Colonic mucosa (tissue), 4 donors: ENCODE data around the gene CSF1R. TPM values are rescaled to one million over a fixed set of nuclear protein-coding genes. Genes with fewer than 3 reads are reported as not detected.
"Not testable (repeated sequence)": the region's sequence is repeated elsewhere in the genome, so short reads cannot be mapped to it uniquely, and the experiment has no call there.

Source experiments
- DNase-seq: peaks from one replicate; pipeline ENCODE4 v3.0.0-alpha.2; 2020
- H3K27ac ChIP-seq: fragments of 200-600 bp; one replicate; pipeline ENCODE4 v1.8.0; 2021
- H3K27me3 ChIP-seq: fragments of 200-600 bp; one replicate; pipeline ENCODE4 v1.8.0; 2021
- H3K36me3 ChIP-seq: fragments of 200-600 bp; one replicate; pipeline ENCODE4 v1.8.0; 2021
- H3K4me1 ChIP-seq: fragments of 200-600 bp; one replicate; pipeline ENCODE4 v1.8.0; 2021; ENCODE audit warnings: mild to moderate bottlenecking
- H3K4me3 ChIP-seq: fragments of 200-600 bp; one replicate; pipeline ENCODE4 v1.8.0; 2021
- H3K9ac ChIP-seq, 2 donors: one replicate each; pipeline ENCODE4 v1.7.0; 2013; ENCODE audit warnings: control low read depth in 2 of 2, low read depth in 2 of 2, low read length in 2 of 2
- H3K9me3 ChIP-seq: fragments of 200-600 bp; one replicate; pipeline ENCODE4 v1.8.0; 2021
- intact Hi-C: fragments of 100-400 bp; cut with DNase I; formaldehyde crosslinking; loops from one replicate; pipeline ENCODE4 v1.14.1; 2022
- total RNA-seq, 2 donors: library from RNA; stranded (reverse); fragmentation: NEBNext Ultra II Directional in 1 of 2; extraction: Animal tissue kit (Norgen Biotek cat#: 25700) in 1 of 2; gene quantifications; one replicate each; pipeline ENCODE4 v1.2.1, GENCODE V29; 2021
- TF ChIP-seq, protein P1 (sequence below): fragments of 200-600 bp; IDR thresholded peaks from one replicate; pipeline ENCODE4 v1.8.0; 2022; ENCODE audit warnings: antibody characterized with exemption, mild to moderate bottlenecking
- donor health status: healthy.
- donor health status: DM: no; HTN: no; CAD: no.
- donor health status: DM: no; HTN: no; CAD: no.

CSF1R gene
- total RNA-seq, 2 donors from 2014 or later = 7.2 to 26.1 TPM

DNA sequence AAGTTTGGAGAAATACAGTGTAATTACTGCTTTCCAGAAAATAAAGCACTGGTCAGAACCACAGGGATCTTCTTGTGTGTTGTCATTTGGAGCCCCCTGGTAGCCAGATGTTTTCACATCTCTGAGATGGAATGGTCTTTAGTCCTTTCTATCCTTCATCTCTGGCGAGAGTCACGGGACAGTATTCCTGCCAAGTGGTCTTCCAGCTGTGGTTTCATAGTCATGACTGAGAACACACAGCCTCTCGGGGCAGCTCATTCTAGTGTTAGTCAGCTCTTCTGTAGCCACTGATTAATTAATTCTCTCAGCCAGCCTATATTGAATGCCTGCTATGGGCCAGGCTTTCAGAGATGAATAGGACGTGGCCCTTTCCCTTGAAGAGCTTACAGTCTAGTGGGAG is 51.7 kb downstream of the CSF1R start:
- TF ChIP-seq, protein P1, sequence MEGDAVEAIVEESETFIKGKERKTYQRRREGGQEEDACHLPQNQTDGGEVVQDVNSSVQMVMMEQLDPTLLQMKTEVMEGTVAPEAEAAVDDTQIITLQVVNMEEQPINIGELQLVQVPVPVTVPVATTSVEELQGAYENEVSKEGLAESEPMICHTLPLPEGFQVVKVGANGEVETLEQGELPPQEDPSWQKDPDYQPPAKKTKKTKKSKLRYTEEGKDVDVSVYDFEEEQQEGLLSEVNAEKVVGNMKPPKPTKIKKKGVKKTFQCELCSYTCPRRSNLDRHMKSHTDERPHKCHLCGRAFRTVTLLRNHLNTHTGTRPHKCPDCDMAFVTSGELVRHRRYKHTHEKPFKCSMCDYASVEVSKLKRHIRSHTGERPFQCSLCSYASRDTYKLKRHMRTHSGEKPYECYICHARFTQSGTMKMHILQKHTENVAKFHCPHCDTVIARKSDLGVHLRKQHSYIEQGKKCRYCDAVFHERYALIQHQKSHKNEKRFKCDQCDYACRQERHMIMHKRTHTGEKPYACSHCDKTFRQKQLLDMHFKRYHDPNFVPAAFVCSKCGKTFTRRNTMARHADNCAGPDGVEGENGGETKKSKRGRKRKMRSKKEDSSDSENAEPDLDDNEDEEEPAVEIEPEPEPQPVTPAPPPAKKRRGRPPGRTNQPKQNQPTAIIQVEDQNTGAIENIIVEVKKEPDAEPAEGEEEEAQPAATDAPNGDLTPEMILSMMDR = no peak
- H3K27ac ChIP-seq = no peak overlapping the region
- H3K27me3 ChIP-seq = no peaks in the 10 kb centered on the region
- no peaks in the 10 kb centered on the region for H3K9me3 ChIP-seq
- intact Hi-C loops = no loop called here
- H3K9ac ChIP-seq = no peak overlapping the region
- H3K4me1 ChIP-seq = no peaks in the 10 kb centered on the region
- H3K4me3 ChIP-seq = no peak overlapping the region
- no peak for DNase-seq
- H3K36me3 ChIP-seq = peaks cover 23% of the 10 kb centered on the region

DNA sequence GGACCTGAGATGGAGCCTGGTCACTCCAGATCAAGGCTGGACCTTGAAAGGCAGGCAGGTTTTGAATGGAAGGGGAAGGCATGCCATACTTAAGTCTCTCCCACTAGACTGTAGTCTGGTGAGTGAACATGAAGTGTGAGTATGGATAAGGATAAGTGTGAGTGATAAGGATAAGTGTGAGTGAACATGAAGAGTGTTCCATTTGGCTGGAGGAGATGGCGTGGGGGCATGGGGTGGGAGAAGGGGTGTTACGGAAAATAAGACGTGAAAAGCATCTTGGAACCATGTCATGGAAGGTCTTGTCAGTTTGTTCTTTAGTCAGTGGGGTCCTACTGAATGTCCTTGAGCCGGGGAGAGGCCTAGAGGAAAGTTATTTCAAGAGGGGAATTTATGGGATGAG is 53.0 kb downstream of the CSF1R start:
- Histone ChIP-seq H3K4me3 (no peak overlapping the region), H3K9ac (no peak overlapping the region), H3K27me3 (no peaks in the 10 kb centered on the region), H3K4me1 (no peaks in the 10 kb centered on the region), H3K27ac (no peak overlapping the region), H3K9me3 (no peaks in the 10 kb centered on the region), H3K36me3 (peaks cover 26% of the 10 kb centered on the region)
- intact Hi-C loops = no loop called here
- no peak for DNase-seq
- TF ChIP-seq, protein P1 = no peak

DNA sequence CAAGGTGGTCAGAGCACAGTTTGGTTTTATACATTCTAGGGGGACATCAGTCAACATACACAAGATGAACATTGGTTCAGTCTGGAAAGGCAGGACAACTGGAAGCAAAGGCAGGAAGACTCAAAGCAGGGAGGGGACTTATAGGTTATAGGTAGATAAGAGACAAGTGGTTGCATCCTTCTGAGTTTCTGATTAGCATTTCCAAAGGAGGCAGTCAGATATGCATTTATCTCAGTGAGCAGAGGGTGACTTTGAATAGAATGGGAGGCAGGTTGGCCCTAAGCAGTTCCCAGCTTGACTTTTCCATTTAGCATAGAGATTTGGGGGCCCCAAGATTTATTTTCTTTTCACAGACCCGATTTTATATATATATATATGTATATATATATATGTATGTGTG is 58.3 kb downstream of the CSF1R start:
- H3K4me1 ChIP-seq, H3K27ac ChIP-seq, H3K27me3 ChIP-seq, H3K9ac ChIP-seq, intact Hi-C loops, H3K4me3 ChIP-seq, H3K9me3 ChIP-seq, DNase-seq: not testable (repeated sequence)
- H3K36me3 ChIP-seq = peaks cover 34% of the 10 kb centered on the region

DNA sequence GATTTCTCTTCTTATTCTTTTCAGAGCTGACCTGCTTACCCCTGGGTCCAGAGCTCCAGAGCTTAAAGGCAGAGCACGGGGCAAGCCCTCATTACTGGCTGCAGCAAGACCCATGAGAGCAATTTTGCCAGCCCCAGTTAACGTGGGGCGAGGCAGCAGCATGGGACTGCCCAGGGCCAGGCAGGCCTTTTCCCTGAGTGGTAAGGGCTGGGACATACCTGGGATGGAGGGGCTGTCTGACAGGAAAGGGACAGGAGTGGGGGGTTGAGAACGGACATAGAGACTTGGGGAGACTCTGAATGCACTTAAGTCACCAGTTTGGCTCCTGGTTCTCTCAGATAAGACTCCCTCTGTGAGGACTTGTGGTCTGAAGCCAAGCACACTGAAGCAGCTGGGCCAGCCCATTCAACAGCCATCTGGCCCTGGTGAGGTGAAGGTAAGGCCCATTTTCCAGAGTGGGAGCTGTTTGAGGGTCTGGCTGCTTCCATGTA is 59.6 kb downstream of the CSF1R start:
- H3K9me3 ChIP-seq = no peaks in the 10 kb centered on the region
- intact Hi-C loops = no loop called here
- no peak for DNase-seq
- H3K4me3 ChIP-seq = no peak overlapping the region
- TF ChIP-seq, protein P1 = no peak
- H3K4me1 ChIP-seq = no peaks in the 10 kb centered on the region
- peaks cover 23% of the 10 kb centered on the region for H3K36me3 ChIP-seq
- no peaks in the 10 kb centered on the region for H3K27me3 ChIP-seq
- no peak overlapping the region for H3K27ac ChIP-seq
- no peak overlapping the region for H3K9ac ChIP-seq

DNA sequence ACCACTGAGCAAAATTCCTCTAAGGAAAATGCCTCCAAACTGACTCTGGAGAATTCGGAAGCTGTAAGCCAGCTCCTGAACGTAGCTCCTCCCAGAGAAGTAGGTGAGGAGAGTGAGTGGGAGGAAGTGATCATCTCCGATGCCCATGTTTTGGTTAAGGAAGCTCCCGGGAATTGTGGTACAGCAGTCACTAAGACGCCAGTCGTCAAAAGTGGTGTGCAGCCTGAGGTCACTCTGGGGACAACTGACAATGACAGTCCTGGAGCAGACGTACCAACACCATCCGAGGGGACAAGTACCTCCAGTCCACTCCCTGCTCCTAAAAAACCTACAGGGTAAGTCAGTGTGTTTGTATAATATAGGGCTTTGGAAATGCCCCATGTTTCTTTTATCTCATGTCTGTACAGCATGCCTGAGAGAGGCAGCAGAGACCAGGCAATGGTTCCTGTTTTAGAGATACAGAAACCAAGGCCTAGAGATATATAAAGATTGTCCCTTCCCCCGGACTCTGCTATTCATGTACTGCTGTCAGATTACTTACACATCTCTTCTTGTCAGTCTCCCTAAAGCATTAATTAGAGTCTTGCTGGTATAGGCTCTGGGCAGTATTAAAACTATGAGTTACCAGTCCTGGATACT is 61.9 kb downstream of the CSF1R start:
- Histone ChIP-seq H3K9me3 (no peaks in the 10 kb centered on the region), H3K27me3 (no peaks in the 10 kb centered on the region), H3K4me1 (no peaks in the 10 kb centered on the region), H3K9ac (no peak overlapping the region), H3K36me3 (peaks cover 15% of the 10 kb centered on the region), H3K27ac (no peak overlapping the region), H3K4me3 (no peak overlapping the region)
- TF ChIP-seq, protein P1 = no peak
- intact Hi-C loops = no loop called here
- DNase-seq = no peak

DNA sequence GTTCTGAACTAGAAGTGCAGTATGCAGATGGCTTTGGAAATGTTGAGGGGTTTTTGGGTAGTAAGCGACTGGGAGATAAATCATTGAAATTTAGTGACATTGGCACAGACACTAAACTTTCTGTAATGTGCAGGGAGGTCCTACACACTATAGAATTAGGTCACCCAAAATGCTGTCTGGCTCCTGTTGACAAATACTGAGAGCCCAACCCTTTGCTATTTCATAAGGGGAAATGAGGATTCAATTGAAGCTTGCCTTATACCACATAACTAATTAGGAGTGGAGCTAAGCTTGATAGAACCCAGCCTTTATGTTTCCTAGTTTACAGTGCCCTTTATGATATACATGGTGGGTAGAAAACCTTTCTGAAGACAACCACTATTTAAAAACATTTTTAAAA is 63.2 kb downstream of the CSF1R start:
- intact Hi-C loops = no loop called here
- peaks cover 14% of the 10 kb centered on the region for H3K36me3 ChIP-seq
- no peak overlapping the region for H3K9ac ChIP-seq
- no peaks in the 10 kb centered on the region for H3K27me3 ChIP-seq
- DNase-seq = no peak
- TF ChIP-seq, protein P1 = no peak
- H3K4me3 ChIP-seq = no peak overlapping the region
- no peaks in the 10 kb centered on the region for H3K4me1 ChIP-seq
- H3K9me3 ChIP-seq = no peaks in the 10 kb centered on the region
- H3K27ac ChIP-seq = no peak overlapping the region
